ENCODE data around the gene POLD3.

Gene POLD3

GRCh38 chr11:74675761-74676160, 83.4 kb downstream of the POLD3 start:
- TF ChIP-seq FOXP2 (optimal IDR thresholded peaks at IDR 0.05; ENCODE audit: borderline replicate concordance, extremely low read depth, extremely low read length, insufficient read depth): no peak
- no peak for TF ChIP-seq TAF1 (IDR thresholded peaks at IDR 0.05; ENCODE audit: borderline replicate concordance, insufficient read depth, low read length)
- no peak for TF ChIP-seq POLR2AphosphoS5 (IDR thresholded peaks at IDR 0.05; ENCODE audit: low read depth, low read length)
- TF ChIP-seq, protein P1, sequence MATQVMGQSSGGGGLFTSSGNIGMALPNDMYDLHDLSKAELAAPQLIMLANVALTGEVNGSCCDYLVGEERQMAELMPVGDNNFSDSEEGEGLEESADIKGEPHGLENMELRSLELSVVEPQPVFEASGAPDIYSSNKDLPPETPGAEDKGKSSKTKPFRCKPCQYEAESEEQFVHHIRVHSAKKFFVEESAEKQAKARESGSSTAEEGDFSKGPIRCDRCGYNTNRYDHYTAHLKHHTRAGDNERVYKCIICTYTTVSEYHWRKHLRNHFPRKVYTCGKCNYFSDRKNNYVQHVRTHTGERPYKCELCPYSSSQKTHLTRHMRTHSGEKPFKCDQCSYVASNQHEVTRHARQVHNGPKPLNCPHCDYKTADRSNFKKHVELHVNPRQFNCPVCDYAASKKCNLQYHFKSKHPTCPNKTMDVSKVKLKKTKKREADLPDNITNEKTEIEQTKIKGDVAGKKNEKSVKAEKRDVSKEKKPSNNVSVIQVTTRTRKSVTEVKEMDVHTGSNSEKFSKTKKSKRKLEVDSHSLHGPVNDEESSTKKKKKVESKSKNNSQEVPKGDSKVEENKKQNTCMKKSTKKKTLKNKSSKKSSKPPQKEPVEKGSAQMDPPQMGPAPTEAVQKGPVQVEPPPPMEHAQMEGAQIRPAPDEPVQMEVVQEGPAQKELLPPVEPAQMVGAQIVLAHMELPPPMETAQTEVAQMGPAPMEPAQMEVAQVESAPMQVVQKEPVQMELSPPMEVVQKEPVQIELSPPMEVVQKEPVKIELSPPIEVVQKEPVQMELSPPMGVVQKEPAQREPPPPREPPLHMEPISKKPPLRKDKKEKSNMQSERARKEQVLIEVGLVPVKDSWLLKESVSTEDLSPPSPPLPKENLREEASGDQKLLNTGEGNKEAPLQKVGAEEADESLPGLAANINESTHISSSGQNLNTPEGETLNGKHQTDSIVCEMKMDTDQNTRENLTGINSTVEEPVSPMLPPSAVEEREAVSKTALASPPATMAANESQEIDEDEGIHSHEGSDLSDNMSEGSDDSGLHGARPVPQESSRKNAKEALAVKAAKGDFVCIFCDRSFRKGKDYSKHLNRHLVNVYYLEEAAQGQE (IDR thresholded peaks at IDR 0.05; ENCODE audit: insufficient read depth in 1 of 2, low read depth in 2 of 2, low read length in 2 of 2): no peak

GRCh38 chr11:74676596-74676995, 84.2 kb downstream of the POLD3 start:
- no peak for TF ChIP-seq POLR2AphosphoS5 (IDR thresholded peaks at IDR 0.05; ENCODE audit: low read depth, low read length)
- TF ChIP-seq, protein P1 (IDR thresholded peaks at IDR 0.05; ENCODE audit: insufficient read depth in 1 of 2, low read depth in 2 of 2, low read length in 2 of 2): no peak
- no peak for TF ChIP-seq FOXP2 (optimal IDR thresholded peaks at IDR 0.05; ENCODE audit: borderline replicate concordance, extremely low read depth, extremely low read length, insufficient read depth)
- TF ChIP-seq TAF1 (IDR thresholded peaks at IDR 0.05; ENCODE audit: borderline replicate concordance, insufficient read depth, low read length): no peak
- no peak for TF ChIP-seq SIN3A (IDR thresholded peaks at IDR 0.05; ENCODE audit: borderline replicate concordance, insufficient read depth, low read length)

GRCh38 chr11:74677131-74677530, 84.7 kb downstream of the POLD3 start:
- TF ChIP-seq SIN3A (IDR thresholded peaks at IDR 0.05; ENCODE audit: borderline replicate concordance, insufficient read depth, low read length) (no peak), POLR2AphosphoS5 (IDR thresholded peaks at IDR 0.05; ENCODE audit: low read depth, low read length) (no peak), FOXP2 (optimal IDR thresholded peaks at IDR 0.05; ENCODE audit: borderline replicate concordance, extremely low read depth, extremely low read length, insufficient read depth) (no peak), TAF1 (IDR thresholded peaks at IDR 0.05; ENCODE audit: borderline replicate concordance, insufficient read depth, low read length) (no peak)
- TF ChIP-seq, protein P1 (IDR thresholded peaks at IDR 0.05; ENCODE audit: insufficient read depth in 1 of 2, low read depth in 2 of 2, low read length in 2 of 2): no peak

GRCh38 chr11:74678041-74678440, 85.7 kb downstream of the POLD3 start:
- TF ChIP-seq, protein P1 (IDR thresholded peaks at IDR 0.05; ENCODE audit: insufficient read depth in 1 of 2, low read depth in 2 of 2, low read length in 2 of 2): no peak
- no peak for TF ChIP-seq FOXP2 (optimal IDR thresholded peaks at IDR 0.05; ENCODE audit: borderline replicate concordance, extremely low read depth, extremely low read length, insufficient read depth)

Data from PFSK-1 (cell line).